Endometrial microvascular endothelial cells (primary cell): ENCODE data around the gene NF2. TPM values are rescaled to one million over a fixed set of nuclear protein-coding genes. Genes with fewer than 3 reads are reported as not detected.

Experiments used
- in situ Hi-C: cut with HindIII; loops from 2 replicates; pipeline ENCODE4 v1.10.0; 2017; ENCODE audit warnings: low sequenced_read_pairs, low pct_unique_long_range_greater_than_20kb; ENCODE audit errors: inconsistent ontology term
- total RNA-seq: library from RNA; depleted of rRNA; stranded (reverse); fragments of >200 nt; gene quantifications from one replicate; pipeline ENCODE4 v1.2.3, GENCODE V29; 2015; ENCODE audit errors: inconsistent ontology term

The NF2 gene
- total RNA-seq, 1 donor from 2014 or later, result 127 TPM

DNA sequence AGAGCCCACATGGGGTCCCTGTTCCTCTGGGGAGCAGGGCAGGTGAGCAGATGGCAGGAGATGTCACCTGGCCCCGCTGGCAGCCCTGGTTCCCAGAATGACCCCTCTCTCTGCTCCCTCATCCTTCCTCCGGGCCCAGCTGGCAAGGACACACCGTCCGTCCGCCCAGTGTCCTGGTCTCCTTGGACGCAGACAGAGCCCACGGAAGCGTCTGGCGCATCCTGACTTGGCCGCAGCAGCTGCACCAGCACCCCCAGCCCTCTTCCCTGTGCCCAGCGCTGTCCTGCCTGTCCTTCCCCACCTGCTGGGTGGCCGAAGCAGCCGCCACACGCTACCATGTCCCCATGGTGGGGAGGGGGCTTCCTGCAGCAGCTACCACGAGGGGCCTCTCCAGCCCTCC lies 106.8 kb downstream of the NF2 start:
- in situ Hi-C loops, result no loop called here

DNA sequence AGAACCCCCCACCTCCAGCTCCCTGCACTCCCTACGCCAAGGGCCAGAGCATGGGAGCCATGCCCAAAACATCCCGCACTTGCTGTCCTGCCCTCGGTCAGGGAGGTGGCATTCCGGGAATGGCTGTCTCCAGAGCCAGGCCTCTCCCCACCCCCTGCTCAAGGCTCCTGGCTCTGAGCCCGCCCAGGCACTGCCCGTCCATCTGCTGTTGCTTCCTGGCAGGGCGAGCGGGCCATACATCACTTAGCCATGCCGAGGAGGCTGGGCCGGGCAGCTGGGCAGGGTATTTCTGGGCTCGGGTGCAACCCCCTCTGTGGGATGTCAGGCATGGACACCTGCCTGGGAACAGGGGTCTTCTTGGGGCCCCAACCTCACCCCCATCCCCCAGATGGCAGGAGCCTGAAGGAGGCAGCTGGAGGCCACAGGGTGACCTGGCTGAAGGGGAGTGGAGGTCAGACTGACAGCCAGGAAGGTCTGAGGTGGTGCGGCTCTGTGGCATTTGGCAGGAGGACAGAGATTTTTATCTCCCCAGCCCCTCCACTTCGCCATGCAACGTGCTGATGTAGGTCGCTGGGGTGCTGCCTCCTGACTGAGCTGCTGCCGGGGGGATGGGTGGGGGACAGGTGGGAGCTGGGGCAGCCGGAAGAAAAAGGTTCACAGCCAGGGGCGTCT lies 107.6 kb downstream of the NF2 start:
- in situ Hi-C loops, result no loop called here

- in situ Hi-C loops, result no loop called here
These were observed 108.7 kb downstream of the NF2 start for GRCh38 chr22:29712119-29712518.

DNA sequence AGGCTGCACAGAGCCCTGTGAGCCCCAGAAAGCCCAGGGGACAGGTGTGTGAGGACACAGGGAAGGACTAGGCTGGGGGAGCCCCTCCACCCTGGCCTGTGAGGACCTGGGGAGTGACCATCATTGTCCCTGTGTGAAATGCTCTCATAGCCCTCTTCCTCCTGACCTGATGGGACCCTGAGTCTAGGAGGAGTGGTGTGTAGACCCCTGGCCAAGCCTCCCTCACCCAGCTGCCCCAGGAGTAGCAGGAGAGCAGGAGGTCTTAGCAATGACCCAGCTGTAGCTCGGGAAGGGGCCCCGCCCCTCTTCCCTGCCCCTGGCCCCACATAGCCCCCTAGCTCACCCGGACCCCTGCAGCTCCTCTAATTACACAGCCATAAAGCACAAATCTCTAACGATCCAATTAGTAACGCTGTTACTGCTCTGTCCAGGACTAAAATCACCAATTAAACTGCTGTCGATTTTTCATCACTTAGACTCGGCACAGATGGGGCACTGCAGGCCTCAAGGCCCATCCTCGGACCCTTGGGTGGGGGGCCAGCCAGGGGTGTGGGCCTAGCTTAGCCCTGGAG lies 109.8 kb downstream of the NF2 start:
- in situ Hi-C loops, result no loop called here

GRCh38 chr22:29715240-29715639 lies 111.8 kb downstream of the NF2 start:
- in situ Hi-C loops, result no loop called here

- in situ Hi-C loops, result no loop called here
These were observed 112.3 kb downstream of the NF2 start for GRCh38 chr22:29715705-29716104.

GRCh38 chr22:29716814-29717545 lies 113.5 kb downstream of the NF2 start:
- in situ Hi-C loops, result no loop called here

DNA sequence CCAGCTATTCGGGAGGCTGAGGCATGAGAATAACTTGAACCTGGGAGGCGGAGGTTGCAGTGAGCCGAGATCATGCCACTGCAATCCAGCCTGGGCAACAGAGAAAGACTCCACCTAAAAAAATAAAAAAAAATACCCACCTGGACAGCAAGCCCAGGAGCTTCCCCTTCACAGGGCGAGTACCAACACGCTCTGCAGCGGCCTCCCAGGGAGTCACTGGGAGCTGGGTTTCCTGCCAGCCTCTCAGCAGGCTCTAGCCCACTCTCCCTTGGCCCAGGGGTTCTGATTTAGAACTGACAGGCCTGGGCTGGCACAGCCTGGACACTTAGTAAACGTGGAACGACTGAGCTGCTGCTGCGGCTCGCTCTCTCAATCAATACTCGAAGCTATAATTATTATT lies 114.4 kb downstream of the NF2 start:
- in situ Hi-C loops, result no loop called here

GRCh38 chr22:29718949-29719898 lies 115.8 kb downstream of the NF2 start:
- in situ Hi-C loops, result no loop called here

GRCh38 chr22:29719899-29720645 lies 116.6 kb downstream of the NF2 start, which contains the start of gene CABP7:
Gene CABP7, plus strand, starts transcription at chr22:29720003. Its CDS starts 422 bp downstream, at chr22:29720425.
- in situ Hi-C loops, result no loop called here

- in situ Hi-C loops, result no loop called here
These were observed 117.4 kb downstream of the NF2 start for GRCh38 chr22:29720811-29721323.

GRCh38 chr22:29722151-29722550 lies 118.7 kb downstream of the NF2 start:
- in situ Hi-C loops, result no loop called here

DNA sequence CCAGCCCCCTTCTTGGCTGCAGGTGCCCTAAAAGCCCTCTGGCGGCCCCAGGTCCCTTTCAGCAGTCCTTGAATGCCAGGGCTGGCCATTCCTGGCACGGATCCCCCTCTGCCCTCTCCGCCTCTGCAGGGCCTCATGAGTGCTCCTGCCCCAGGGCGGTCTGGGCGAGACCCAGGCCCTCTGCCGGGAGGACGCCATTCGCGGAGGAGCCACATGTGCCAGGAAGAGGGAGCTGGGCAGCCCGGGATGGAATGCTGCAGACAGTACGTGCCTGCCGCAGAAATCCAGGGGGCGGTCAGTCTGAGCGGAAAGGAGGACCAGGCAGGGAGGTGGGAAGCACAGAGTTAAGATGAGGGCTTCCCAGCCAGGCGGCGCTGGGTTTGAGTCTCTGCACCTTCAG lies 119.2 kb downstream of the NF2 start:
- in situ Hi-C loops, result no loop called here

- in situ Hi-C loops, result no loop called here
These were observed 120.3 kb downstream of the NF2 start for GRCh38 chr22:29723766-29724165.

GRCh38 chr22:29724843-29725242 lies 121.4 kb downstream of the NF2 start:
- in situ Hi-C loops, result no loop called here

- in situ Hi-C loops, result no loop called here
These were observed 122.7 kb downstream of the NF2 start for GRCh38 chr22:29726106-29726505.

DNA sequence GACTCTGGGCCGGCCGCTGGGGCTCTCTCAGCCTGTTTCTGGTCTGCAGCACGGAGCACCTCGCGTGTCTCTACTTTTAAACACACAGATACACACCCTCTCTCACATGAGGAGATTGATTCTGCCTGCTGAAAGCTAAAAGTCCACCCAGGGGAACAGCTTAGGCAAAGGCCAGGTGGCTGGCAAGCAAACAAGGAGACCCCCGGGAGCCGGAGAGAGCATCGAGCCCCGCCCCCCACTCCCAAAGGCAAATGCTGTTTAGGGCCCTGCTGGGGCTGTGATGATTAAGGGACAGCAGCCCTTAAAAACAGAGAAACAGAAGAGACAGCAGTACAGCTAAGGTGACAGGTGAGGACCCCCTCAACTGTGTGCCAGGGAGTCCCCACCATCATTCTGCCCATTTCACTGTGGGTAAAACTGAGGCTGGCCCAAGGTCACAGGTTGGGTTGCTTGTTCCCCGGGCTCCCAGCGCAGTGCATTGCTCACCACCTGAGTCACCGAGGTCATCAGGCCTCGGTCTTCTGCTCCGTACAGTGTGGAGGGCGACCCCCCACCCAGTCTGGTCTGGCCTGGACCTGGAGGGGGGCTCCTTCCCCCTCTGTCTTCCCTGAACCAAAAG lies 123.2 kb downstream of the NF2 start:
- in situ Hi-C loops, result no loop called here

DNA sequence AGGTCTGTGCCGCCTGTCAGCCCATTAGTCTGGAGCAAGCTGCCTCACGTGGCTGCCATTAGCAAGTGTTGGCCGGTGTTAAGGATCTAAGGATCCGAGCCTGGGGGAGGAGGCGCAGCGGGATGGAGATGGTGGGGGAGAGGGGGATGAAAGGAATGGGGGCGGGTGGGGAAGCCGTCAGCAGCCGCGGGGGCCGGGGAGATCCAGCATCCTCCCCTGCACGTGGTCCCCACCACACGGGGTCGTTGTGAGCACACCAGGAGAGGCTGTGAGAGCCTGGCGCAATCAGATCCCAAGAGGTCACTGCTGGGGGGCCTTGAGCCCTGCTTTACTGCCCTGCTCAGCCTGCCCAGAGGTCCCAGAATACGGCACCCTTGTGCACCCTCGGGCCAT lies 123.7 kb downstream of the NF2 start:
- in situ Hi-C loops, result no loop called here
